ENCODE data around the gene MTUS2.

Gene MTUS2

GRCh38 chr13:29473166-29473565, 653.0 kb downstream of the MTUS2 start:
- TF ChIP-seq GABPA (IDR thresholded peaks at IDR 0.05; ENCODE audit: low read depth) (no peak), CTCF (IDR thresholded peaks at IDR 0.05; ENCODE audit: insufficient read depth, low read length) (no peak), POLR2AphosphoS5 (IDR thresholded peaks at IDR 0.05; ENCODE audit: low read depth) (no peak), SPI1 (IDR thresholded peaks at IDR 0.05; ENCODE audit: borderline replicate concordance, low read depth) (no peak)
- no peak for DNase-seq (ENCODE audit: low read depth in 1 of 2, low spot score in 1 of 2)
- Histone ChIP-seq H3K27ac (replicated peaks) (no peak overlapping the region), H3K27me3 (ENCODE audit: insufficient read depth, poor library complexity, severe bottlenecking) (no peaks in the 10 kb centered on the region), H3K4me3 (replicated peaks; ENCODE audit: insufficient read depth, low read length) (no peak overlapping the region)

GRCh38 chr13:29474991-29475390, 654.9 kb downstream of the MTUS2 start:
- H3K27me3 ChIP-seq (ENCODE audit: insufficient read depth, poor library complexity, severe bottlenecking), result no peaks in the 10 kb centered on the region
- H3K27ac ChIP-seq (replicated peaks), result no peak overlapping the region
- TF ChIP-seq GABPA (IDR thresholded peaks at IDR 0.05; ENCODE audit: low read depth), result no peak
- TF ChIP-seq REST (IDR thresholded peaks at IDR 0.05; ENCODE audit: insufficient replicate concordance, low read depth), result no peak
- TF ChIP-seq POLR2AphosphoS5 (IDR thresholded peaks at IDR 0.05; ENCODE audit: low read depth), result no peak
- no peak for TF ChIP-seq SPI1 (IDR thresholded peaks at IDR 0.05; ENCODE audit: borderline replicate concordance, low read depth)
- no peak for TF ChIP-seq CTCF (IDR thresholded peaks at IDR 0.05; ENCODE audit: insufficient read depth, low read length)
- no peak overlapping the region for H3K4me3 ChIP-seq (replicated peaks; ENCODE audit: insufficient read depth, low read length)
- no peak for DNase-seq (ENCODE audit: low read depth in 1 of 2, low spot score in 1 of 2)

- H3K4me3 ChIP-seq (replicated peaks; ENCODE audit: insufficient read depth, low read length), result no peak overlapping the region
- no peak overlapping the region for H3K27ac ChIP-seq (replicated peaks)
- no peak for DNase-seq (ENCODE audit: low read depth in 1 of 2, low spot score in 1 of 2)
- TF ChIP-seq POLR2AphosphoS5 (IDR thresholded peaks at IDR 0.05; ENCODE audit: low read depth) (no peak), SPI1 (IDR thresholded peaks at IDR 0.05; ENCODE audit: borderline replicate concordance, low read depth) (no peak), CTCF (IDR thresholded peaks at IDR 0.05; ENCODE audit: insufficient read depth, low read length) (no peak), GABPA (IDR thresholded peaks at IDR 0.05; ENCODE audit: low read depth) (no peak), REST (IDR thresholded peaks at IDR 0.05; ENCODE audit: insufficient replicate concordance, low read depth) (no peak)
- H3K27me3 ChIP-seq (ENCODE audit: insufficient read depth, poor library complexity, severe bottlenecking), result no peaks in the 10 kb centered on the region
Observed at GRCh38 chr13:29476046-29476445, 655.9 kb downstream of the MTUS2 start.

Measured in HL-60 (cell line).